Thyroid gland (tissue), 4 donors: Measurements from ENCODE around the gene KRT14.

ENCODE experiments used
- CTCF ChIP-seq, 6 experiments: fragments of 200-600 bp in 3 of 6; fragments of 450-650 bp in 3 of 6; sonication (generic) in 3 of 6; IDR thresholded peaks; one replicate each; pipeline ENCODE4 v1.5.1; 2016 to 2019; ENCODE audit warnings: antibody characterized with exemption in 6 of 6, mild to moderate bottlenecking in 2 of 6, inconsistent platforms in 1 of 6, moderate library complexity in 1 of 6
- POLR2A ChIP-seq, 2 donors: fragments of 450-650 bp; IDR thresholded peaks; one replicate each; pipeline ENCODE4 v1.6.1; 2017; ENCODE audit warnings: antibody characterized with exemption in 2 of 2, mild to moderate bottlenecking in 2 of 2, moderate library complexity in 1 of 2

- no peak for TF ChIP-seq CTCF (IDR thresholded peaks at IDR 0.05)
- no peak for TF ChIP-seq POLR2A (IDR thresholded peaks at IDR 0.05)
Observed at GRCh38 chr17:41580244-41580575, 6.5 kb downstream of the KRT14 start.
